ENCODE data around the gene RUNX1.
A peak's percentile ranks its signal among the peaks of the same experiment; 100 is the strongest.

Gene RUNX1

DNA sequence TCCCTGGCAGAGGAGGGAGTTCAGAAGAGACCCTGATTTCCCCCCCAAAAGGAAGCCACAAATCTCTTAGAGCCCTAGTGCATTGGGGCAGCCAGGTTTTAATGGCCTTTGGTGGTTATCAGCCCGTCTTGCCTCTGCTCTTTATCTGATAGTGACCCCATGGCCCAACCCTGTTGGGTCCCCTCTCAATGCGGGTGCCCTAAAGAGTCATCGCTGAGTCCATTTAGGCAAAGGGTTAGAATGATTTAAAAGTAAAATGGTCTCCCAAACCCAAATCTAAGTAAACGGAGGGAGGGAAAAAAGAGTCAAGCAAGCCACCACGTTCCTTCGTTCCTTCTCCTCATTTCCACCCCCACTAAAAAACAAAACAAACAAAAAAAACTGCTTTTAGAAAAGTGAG lies 164.0 kb downstream of the RUNX1 start:
- Histone ChIP-seq H3K9me3 (ENCODE audit: insufficient read depth, low read depth, low read length) (no peaks in the 10 kb centered on the region), H3K27me3 (ENCODE audit: insufficient read depth, low read length) (peaks cover 86% of the 10 kb centered on the region), H3K4me3 (ENCODE audit: low read length) (peak overlapping the region; percentile 62), H3K9ac (ENCODE audit: low read depth, low read length) (no peak overlapping the region), H3K4me1 (ENCODE audit: insufficient read depth, low read length) (peaks cover 19% of the 10 kb centered on the region), H3K36me3 (ENCODE audit: insufficient read depth, low read length) (no peaks in the 10 kb centered on the region), H3K27ac (ENCODE audit: low read depth, low read length) (no peak overlapping the region)
- WGBS: 21% methylated on average over 3 of the region's 6 CpGs

DNA sequence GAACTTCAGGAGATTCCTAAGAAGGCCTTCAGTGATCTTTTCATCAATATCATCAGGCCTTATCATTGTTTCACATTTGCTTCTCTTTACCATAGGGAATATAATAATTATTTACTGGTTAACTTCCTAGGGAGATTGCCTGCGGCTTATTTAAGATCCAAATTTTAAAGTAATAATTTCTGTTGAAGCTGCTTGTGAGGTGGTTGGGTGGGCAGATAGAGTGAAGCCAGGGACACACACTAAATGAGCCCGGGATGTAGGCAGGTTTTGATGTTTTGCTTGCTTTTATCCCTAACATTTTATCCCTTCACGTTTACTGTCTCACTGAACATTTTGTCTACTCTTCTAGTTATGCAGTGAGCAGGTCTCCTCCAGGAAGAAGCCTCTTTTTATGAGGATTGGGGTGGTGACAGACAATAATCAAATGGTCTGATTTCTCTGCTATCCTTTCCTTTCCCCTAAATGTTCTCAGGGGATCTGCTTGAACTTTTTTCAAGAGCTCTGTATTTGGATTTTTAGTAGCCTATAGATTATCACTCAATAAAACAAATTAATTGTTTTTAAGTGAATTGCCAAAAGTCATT lies 164.7 kb downstream of the RUNX1 start:
- Histone ChIP-seq H3K9ac (ENCODE audit: low read depth, low read length) (no peak overlapping the region), H3K4me3 (ENCODE audit: low read length) (peak overlapping the region; percentile 12; the same call in 1 of the 2 replicates), H3K4me1 (ENCODE audit: insufficient read depth, low read length) (peaks cover 19% of the 10 kb centered on the region), H3K9me3 (ENCODE audit: insufficient read depth, low read depth, low read length) (no peaks in the 10 kb centered on the region), H3K27ac (ENCODE audit: low read depth, low read length) (no peak overlapping the region), H3K27me3 (ENCODE audit: insufficient read depth, low read length) (peaks cover 80% of the 10 kb centered on the region), H3K36me3 (ENCODE audit: insufficient read depth, low read length) (no peaks in the 10 kb centered on the region)
- WGBS: 88% methylated on average over 1 of the region's 3 CpGs

DNA sequence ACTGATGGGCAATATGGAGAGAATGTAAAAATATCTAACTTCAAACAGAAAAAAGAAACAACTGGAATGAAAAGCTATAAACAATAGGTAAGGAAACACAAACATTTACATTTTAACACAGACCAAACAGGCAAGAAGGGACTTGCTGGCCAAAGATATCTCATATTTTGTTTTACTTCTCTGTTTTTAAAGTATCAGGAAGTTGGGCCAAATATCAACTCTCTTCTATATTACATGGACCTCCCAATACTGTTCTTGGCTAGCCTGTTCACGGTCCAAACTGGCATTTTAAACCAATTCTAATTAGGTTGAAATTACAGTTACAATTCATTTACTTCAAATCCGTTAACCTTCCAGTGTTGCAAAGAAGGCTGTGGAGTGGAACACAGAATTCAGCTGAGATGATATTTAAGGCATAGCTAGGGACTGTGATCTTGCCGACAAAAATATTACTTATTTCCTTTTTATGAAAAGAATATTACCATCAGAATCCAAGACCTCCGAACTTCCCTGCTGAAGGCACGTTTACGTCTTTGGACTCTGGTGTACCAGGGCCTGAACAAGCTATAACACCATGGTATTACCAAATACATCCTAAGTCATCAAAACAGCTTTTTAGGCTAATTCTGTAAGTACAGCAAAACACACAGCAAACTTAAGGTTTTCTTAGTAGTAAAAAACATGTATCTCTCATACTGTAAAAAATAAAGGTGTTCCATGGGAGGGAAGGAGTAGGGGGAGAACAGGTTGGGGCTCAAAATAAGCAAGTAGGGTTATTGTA lies 165.4 kb downstream of the RUNX1 start:
- WGBS: 94% methylated on average over 6 of the region's 6 CpGs
- Histone ChIP-seq H3K9ac (ENCODE audit: low read depth, low read length) (no peak overlapping the region), H3K27me3 (ENCODE audit: insufficient read depth, low read length) (peaks cover 74% of the 10 kb centered on the region), H3K36me3 (ENCODE audit: insufficient read depth, low read length) (no peaks in the 10 kb centered on the region), H3K9me3 (ENCODE audit: insufficient read depth, low read depth, low read length) (no peaks in the 10 kb centered on the region), H3K4me1 (ENCODE audit: insufficient read depth, low read length) (peaks cover 19% of the 10 kb centered on the region), H3K4me3 (ENCODE audit: low read length) (no peak overlapping the region), H3K27ac (ENCODE audit: low read depth, low read length) (no peak overlapping the region)

DNA sequence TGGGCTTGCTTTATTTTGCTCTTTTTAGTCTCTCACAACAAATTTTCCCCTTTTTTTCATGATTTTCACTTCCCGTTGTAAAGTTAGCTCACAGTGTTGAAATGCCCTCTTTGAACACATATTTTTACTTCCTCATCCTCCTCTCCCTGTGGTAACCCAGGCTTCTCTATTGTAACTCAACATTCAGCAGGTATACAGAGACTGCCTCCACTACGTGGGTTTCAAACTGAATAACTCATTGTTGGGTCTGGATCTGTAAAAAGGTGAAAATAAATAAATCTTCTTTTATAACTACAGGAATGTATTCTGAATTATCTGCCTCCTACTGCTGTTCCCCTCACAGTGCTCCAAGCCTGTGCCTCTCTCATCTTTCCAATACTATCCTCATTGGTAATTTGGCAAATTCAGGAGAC lies 166.4 kb downstream of the RUNX1 start:
- Histone ChIP-seq H3K9me3 (ENCODE audit: insufficient read depth, low read depth, low read length) (no peaks in the 10 kb centered on the region), H3K27ac (ENCODE audit: low read depth, low read length) (no peak overlapping the region), H3K4me1 (ENCODE audit: insufficient read depth, low read length) (peaks cover 16% of the 10 kb centered on the region), H3K27me3 (ENCODE audit: insufficient read depth, low read length) (peaks cover 67% of the 10 kb centered on the region), H3K36me3 (ENCODE audit: insufficient read depth, low read length) (no peaks in the 10 kb centered on the region), H3K4me3 (ENCODE audit: low read length) (no peak overlapping the region), H3K9ac (ENCODE audit: low read depth, low read length) (no peak overlapping the region)
- WGBS: 88% methylated on average over 1 of the region's 2 CpGs

DNA sequence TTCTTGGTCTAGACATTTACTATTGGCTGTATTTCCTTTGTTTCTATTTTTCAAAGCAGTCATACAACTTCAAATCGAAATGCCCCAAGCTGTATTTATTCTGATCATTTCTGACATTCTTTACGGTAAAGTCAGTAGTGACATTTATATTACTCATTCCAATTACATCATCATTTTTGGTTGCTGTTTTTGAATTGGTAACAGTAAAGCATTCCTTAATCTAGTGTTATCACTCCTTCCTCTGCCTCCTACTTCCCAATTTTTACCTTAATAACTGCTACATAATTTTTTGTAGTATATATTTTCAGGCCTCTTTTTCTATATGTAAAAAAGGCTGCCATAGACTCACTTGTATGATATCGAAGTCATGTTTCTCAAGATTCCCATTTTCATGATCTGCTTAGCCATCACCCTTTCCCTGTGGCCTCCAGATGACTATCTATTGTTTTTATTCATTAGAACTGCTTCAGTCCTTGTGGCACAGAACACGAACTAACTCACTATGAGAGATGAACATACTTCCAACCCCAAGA lies 167.2 kb downstream of the RUNX1 start:
- no peak overlapping the region for H3K9ac ChIP-seq (ENCODE audit: low read depth, low read length)
- no peaks in the 10 kb centered on the region for H3K9me3 ChIP-seq (ENCODE audit: insufficient read depth, low read depth, low read length)
- H3K4me3 ChIP-seq (ENCODE audit: low read length): no peak overlapping the region
- no peaks in the 10 kb centered on the region for H3K36me3 ChIP-seq (ENCODE audit: insufficient read depth, low read length)
- no peak overlapping the region for H3K27ac ChIP-seq (ENCODE audit: low read depth, low read length)
- 86% methylated on average over 4 of the region's 4 CpGs for WGBS
- peaks cover 16% of the 10 kb centered on the region for H3K4me1 ChIP-seq (ENCODE audit: insufficient read depth, low read length)
- H3K27me3 ChIP-seq (ENCODE audit: insufficient read depth, low read length): peaks cover 59% of the 10 kb centered on the region

DNA sequence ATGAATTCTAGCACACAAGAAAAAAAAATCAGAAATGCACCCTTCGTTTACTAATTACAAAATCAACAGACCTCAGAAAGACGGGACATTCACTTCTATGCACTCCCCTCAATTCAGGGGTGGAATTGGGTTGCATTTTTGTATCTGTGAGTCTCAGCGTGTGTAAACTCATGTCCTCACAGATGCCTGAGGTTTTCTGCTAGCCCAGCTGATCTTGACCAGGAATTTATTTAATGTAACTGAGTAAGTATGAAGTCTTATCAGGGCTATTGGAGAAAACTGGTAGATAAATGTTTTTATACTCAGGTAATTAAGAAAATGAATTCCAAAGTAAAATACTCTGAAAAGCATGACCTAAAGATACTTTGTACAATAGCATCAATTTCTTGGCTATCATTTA lies 167.7 kb downstream of the RUNX1 start:
- Histone ChIP-seq H3K27ac (ENCODE audit: low read depth, low read length) (no peak overlapping the region), H3K9me3 (ENCODE audit: insufficient read depth, low read depth, low read length) (no peaks in the 10 kb centered on the region), H3K4me1 (ENCODE audit: insufficient read depth, low read length) (peaks cover 14% of the 10 kb centered on the region), H3K9ac (ENCODE audit: low read depth, low read length) (no peak overlapping the region), H3K4me3 (ENCODE audit: low read length) (no peak overlapping the region), H3K36me3 (ENCODE audit: insufficient read depth, low read length) (no peaks in the 10 kb centered on the region; the same call in 1 of the 2 replicates), H3K27me3 (ENCODE audit: insufficient read depth, low read length) (peaks cover 54% of the 10 kb centered on the region)
- 85% methylated on average over 3 of the region's 3 CpGs for WGBS

DNA sequence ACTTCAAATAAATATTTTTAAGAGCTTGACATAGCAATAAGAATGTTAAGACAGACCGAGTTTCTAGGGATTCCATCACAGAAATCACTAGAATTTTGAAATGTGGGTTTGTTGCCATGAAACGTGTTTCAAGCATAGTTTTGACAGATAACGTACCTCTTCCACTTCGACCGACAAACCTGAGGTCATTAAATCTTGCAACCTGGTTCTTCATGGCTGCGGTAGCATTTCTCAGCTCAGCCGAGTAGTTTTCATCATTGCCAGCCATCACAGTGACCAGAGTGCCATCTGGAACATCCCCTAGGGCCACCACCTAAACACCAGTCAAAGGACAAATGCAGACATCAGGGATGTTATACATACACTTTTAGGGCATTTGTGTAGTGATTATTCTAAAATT lies 168.7 kb downstream of the RUNX1 start:
- H3K27ac ChIP-seq (ENCODE audit: low read depth, low read length): no peak overlapping the region
- WGBS: 92% methylated on average over 7 of the region's 7 CpGs
- H3K27me3 ChIP-seq (ENCODE audit: insufficient read depth, low read length): peaks cover 44% of the 10 kb centered on the region
- H3K36me3 ChIP-seq (ENCODE audit: insufficient read depth, low read length): no peaks in the 10 kb centered on the region; the same call in 1 of the 2 replicates
- H3K9me3 ChIP-seq (ENCODE audit: insufficient read depth, low read depth, low read length): no peaks in the 10 kb centered on the region
- no peak overlapping the region for H3K9ac ChIP-seq (ENCODE audit: low read depth, low read length)
- peaks cover 5% of the 10 kb centered on the region for H3K4me1 ChIP-seq (ENCODE audit: insufficient read depth, low read length)
- no peak overlapping the region for H3K4me3 ChIP-seq (ENCODE audit: low read length)

DNA sequence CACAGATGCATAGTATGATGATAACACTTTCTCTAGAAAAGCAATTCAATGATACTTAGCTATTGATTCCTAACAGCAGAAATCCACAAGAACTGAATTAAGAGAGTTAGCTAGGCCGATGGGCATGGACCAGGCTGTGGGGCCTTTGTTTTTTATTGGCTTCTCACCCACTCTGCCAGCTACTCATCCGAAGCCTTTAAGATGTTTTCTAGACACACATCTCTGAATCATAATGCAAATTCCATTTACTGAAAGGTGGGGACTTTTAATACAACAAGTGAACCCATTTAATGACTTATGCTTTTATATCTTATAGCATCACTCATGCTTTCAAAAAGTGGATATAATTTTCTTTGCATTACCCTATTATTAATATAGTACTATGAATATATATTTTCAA lies 170.2 kb downstream of the RUNX1 start:
- no peak overlapping the region for H3K4me3 ChIP-seq (ENCODE audit: low read length)
- H3K36me3 ChIP-seq (ENCODE audit: insufficient read depth, low read length): no peaks in the 10 kb centered on the region; the same call in 1 of the 2 replicates
- no peaks in the 10 kb centered on the region for H3K4me1 ChIP-seq (ENCODE audit: insufficient read depth, low read length)
- no peaks in the 10 kb centered on the region for H3K9me3 ChIP-seq (ENCODE audit: insufficient read depth, low read depth, low read length)
- H3K27ac ChIP-seq (ENCODE audit: low read depth, low read length): no peak overlapping the region
- no peak overlapping the region for H3K9ac ChIP-seq (ENCODE audit: low read depth, low read length)
- WGBS: 100% methylated on average over 2 of the region's 2 CpGs
- peaks cover 32% of the 10 kb centered on the region for H3K27me3 ChIP-seq (ENCODE audit: insufficient read depth, low read length)

DNA sequence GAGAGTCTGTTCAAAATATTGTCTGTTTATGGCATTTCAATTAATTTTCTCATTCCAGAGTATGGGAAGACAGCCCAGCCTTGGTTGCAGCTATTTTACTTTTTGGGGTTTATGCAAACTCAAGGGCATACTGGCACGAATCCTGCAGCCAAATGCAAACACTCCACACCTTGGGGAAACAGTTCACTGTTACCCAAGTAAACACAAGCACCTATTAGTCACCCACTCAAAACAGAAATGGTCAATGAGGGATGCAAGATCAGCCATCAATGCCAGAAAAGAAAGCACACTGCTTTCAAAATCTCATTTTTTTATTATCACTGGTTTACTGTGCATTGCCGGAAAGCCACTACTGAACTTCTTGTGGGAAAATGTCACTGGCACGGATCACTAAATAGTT lies 170.6 kb downstream of the RUNX1 start:
- WGBS: 85% methylated on average over 3 of the region's 3 CpGs
- Histone ChIP-seq H3K27me3 (ENCODE audit: insufficient read depth, low read length) (peaks cover 28% of the 10 kb centered on the region), H3K4me1 (ENCODE audit: insufficient read depth, low read length) (no peaks in the 10 kb centered on the region), H3K9me3 (ENCODE audit: insufficient read depth, low read depth, low read length) (no peaks in the 10 kb centered on the region), H3K4me3 (ENCODE audit: low read length) (no peak overlapping the region), H3K36me3 (ENCODE audit: insufficient read depth, low read length) (no peaks in the 10 kb centered on the region; the same call in 1 of the 2 replicates), H3K9ac (ENCODE audit: low read depth, low read length) (no peak overlapping the region), H3K27ac (ENCODE audit: low read depth, low read length) (no peak overlapping the region)

DNA sequence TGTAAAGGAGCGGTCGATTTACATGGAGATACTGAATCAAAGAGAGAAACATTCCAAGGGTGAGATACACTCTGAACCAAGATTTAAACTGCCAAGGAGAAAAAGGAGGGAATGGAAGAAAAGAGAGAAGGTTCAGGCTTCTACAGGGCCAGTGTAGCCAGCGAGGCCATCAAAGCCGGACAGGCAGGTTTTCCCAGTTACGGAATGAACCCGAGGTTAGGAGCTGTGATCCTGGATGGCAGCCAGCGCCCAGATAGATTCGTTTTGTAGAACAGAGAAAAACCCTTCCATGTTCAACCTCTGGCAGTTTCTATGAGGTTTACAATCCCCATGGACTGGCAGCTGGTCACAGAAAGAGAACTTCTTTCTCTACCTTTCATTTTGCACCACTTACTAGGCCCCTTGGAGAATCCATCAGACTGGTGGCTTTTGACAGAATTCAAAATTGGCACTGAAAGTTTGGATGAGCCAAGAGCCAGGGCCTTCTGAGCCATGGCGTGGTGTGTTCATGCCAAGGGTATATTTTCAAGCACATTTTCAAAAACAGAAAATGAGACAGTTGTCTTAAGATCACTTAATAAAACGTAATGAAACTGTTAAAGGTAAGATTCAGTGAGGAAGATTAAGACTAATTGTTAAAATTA lies 171.5 kb downstream of the RUNX1 start:
- H3K27ac ChIP-seq (ENCODE audit: low read depth, low read length): no peak overlapping the region
- no peak overlapping the region for H3K9ac ChIP-seq (ENCODE audit: low read depth, low read length)
- H3K36me3 ChIP-seq (ENCODE audit: insufficient read depth, low read length): no peaks in the 10 kb centered on the region; the same call in 1 of the 2 replicates
- WGBS: 90% methylated on average over 10 of the region's 10 CpGs
- H3K4me3 ChIP-seq (ENCODE audit: low read length): no peak overlapping the region
- peaks cover 19% of the 10 kb centered on the region for H3K27me3 ChIP-seq (ENCODE audit: insufficient read depth, low read length)
- no peaks in the 10 kb centered on the region for H3K4me1 ChIP-seq (ENCODE audit: insufficient read depth, low read length)
- no peaks in the 10 kb centered on the region for H3K9me3 ChIP-seq (ENCODE audit: insufficient read depth, low read depth, low read length)

DNA sequence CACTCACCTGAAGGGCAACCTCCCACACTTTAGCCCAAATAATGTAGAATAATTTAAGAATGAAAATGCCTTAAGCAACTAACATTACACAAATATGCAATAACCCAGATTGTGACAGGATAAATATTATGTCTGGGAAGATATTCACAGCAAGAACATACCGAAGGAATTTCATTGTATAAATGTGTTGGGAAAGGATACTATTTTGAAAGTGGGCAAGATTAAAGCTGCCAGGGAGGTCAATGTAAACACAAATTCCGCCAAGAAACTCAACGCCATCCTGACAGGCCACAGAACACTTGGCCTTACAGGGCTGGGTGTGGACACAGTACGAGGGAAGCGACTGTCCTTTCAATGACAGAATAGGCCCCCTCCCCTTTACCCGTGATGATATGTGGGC lies 173.3 kb downstream of the RUNX1 start:
- Histone ChIP-seq H3K27ac (ENCODE audit: low read depth, low read length) (no peak overlapping the region), H3K27me3 (ENCODE audit: insufficient read depth, low read length) (peaks cover 3% of the 10 kb centered on the region; the same call in 1 of the 2 replicates), H3K9ac (ENCODE audit: low read depth, low read length) (no peak overlapping the region), H3K36me3 (ENCODE audit: insufficient read depth, low read length) (no peaks in the 10 kb centered on the region; the same call in 1 of the 2 replicates), H3K9me3 (ENCODE audit: insufficient read depth, low read depth, low read length) (no peaks in the 10 kb centered on the region), H3K4me1 (ENCODE audit: insufficient read depth, low read length) (no peaks in the 10 kb centered on the region), H3K4me3 (ENCODE audit: low read length) (no peak overlapping the region)
- WGBS: 95% methylated on average over 6 of the region's 6 CpGs

Measured in HUES64 (cell line).